GM08714 (cell line): Measurements from ENCODE around the gene MYEF2.

ENCODE experiments used
- H3K4me3 ChIP-seq: fragments of 200-500 bp; sonication (Bioruptor generic); 2 replicates; pipeline ENCODE4 v1.5.1; 2014; ENCODE audit warnings: mild to moderate bottlenecking, low read length, inconsistent platforms
- ZNF274 ChIP-seq: IDR thresholded peaks from 2 replicates; pipeline ENCODE4 v1.6.1; 2012; ENCODE audit warnings: mild to moderate bottlenecking, low read depth, low read length

The MYEF2 gene

DNA sequence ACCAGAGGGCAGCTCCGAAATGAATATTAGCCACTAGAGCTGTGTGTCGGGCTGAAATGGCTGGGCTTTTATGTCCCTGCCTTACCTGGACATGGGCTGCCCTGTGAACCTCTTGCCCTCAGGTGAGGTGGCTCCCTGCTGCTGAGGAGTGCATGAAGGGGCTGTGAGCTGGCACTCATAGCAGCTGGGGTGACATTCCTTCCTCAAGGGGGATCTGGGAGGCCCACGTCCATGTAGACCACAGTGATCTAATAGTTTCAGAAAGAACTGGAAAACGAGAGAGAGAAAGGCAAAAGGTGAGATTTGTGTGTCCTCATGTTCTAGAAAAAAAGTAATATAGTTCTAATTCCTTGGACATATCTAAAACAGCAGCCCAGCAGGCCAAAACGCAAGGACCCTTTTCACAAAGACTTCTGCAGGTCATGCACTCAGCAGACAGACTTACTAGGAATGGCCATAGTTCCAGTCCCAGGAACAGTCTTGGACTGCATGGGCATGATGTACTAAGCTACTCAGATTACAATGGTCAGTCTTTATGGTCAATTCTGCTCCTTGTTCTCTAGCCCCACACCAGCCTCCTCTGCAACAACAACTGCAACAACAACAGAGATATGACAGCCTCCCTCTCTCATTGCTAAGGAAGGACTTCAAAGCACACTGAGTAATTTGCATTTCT lies 68.1 kb downstream of the MYEF2 start:
- no peak overlapping the region for H3K4me3 ChIP-seq
- TF ChIP-seq ZNF274, result no peak

DNA sequence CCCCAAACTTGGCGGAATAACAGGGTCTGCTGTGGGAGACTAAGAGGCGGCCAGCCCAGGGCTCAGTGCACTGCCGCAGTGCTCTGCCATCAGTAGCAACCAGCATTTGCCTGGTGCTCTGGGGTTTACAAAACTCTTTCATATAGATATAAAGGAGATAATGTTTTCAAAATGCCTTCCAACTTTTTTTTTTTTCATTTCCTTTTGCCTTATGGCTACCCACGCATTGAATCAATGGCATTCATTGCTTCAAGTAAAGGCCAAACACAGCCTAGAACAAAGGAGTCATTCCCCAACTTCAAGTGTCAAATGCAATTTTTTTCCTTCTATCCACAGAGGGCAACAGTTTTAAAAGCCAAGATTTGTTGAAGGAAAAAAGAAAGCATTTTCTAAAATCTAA lies 68.9 kb downstream of the MYEF2 start:
- no peak overlapping the region for H3K4me3 ChIP-seq
- no peak for TF ChIP-seq ZNF274

DNA sequence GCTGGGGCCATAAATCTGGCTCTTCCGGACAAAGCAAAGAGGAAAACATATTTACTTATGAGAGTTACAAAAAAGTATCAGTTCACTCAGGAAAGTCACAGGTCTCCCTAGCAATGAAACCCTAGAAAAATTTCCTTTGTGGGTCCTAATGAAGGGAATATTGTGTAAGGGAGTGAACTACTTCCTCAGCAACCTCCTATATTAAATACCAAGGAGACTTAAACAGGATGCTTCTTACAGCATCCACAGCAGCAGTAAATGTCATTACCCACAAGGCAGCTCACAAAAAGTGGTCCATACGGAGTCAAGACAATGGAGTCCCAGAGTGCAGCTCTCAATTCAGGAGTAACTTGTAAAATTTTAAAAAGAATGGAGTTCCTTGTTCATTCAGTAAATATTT lies 72.2 kb downstream of the MYEF2 start:
- no peak for TF ChIP-seq ZNF274
- H3K4me3 ChIP-seq, result no peak overlapping the region

DNA sequence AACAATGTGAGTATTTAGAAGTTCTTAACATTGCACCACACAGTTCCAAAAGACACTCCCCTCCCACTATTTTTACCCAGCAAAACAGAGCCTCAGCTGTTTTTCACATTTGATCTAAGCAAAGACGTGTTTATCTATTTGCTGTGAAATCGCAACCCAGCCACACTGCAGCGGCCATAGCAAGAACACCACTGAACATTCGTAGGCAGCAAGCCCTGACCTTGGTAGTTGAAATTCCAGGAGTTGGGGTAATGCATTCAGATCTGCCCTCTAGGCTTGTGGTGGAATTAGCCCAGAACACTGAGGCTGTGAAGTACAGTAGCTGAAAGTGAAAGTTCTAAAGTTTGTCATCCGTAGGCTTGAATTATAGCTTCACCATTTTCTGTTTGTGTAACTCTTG lies 74.4 kb downstream of the MYEF2 start:
- H3K4me3 ChIP-seq, result no peak overlapping the region
- TF ChIP-seq ZNF274, result no peak

DNA sequence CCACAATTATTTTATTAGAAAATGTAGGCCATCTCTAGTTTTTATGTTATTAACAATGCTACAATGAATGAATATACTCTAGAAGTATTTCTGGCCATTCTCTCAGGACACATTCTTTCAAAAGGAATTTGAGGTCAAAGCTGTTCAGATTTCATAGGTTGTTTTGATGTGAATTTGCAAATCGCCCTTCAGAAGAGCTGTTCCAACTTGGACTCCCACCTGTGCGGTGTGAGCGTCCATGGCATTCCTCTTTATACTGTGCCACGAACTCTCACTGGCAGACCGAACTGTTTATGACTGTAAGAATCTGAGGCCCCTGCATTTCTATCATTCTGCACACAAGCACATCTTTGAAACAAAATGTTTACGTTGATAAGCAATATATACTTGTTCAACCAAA lies 75.9 kb downstream of the MYEF2 start:
- no peak for TF ChIP-seq ZNF274
- H3K4me3 ChIP-seq, result no peak overlapping the region

DNA sequence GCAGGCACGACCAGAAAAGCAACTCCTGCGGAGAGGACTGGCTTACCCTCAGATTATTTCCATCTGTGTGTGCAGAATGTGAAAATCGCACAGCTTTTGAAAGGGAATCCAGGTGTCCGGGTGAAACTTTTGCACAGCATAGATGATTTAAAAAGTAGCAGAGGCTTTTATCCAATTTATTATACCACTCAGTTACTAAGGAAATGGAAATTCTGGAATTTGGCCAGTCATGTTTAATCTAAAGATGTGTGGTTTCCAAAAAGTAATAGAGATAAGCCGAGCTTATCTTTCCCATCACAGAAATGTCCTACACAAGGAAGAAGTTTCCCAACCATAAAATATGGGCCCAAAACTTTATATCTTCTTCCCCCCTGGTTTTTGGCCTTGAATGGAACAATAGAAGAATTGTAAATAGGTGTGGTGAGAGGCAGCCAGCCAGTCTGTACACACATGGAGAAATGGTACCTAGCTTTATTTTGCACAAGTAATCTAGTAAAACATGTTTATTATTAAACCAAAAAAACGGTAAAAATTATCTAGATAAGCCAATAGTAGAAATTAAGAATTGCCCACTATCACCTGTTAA lies 76.6 kb downstream of the MYEF2 start:
- no peak overlapping the region for H3K4me3 ChIP-seq
- TF ChIP-seq ZNF274, result no peak

DNA sequence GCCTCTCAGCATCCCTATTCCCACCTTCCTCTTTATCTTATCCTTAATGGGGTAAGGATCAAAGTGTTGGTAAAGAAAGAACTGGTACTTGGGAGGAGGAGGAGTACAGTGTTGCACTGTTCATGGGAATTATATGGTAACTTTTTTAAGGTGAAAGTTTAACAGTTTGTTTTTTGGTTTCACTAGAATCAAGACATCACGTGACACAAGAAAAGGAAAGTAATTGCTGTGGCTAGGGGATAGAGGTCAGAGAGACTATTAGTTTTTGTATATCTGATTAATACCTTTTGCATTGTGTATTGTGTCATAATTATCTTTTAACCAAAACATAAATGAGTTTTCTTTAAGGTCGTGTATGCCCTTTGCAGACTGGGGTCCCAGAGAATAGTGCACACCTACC lies 80.8 kb downstream of the MYEF2 start:
- H3K4me3 ChIP-seq, result no peak overlapping the region
- TF ChIP-seq ZNF274, result no peak

DNA sequence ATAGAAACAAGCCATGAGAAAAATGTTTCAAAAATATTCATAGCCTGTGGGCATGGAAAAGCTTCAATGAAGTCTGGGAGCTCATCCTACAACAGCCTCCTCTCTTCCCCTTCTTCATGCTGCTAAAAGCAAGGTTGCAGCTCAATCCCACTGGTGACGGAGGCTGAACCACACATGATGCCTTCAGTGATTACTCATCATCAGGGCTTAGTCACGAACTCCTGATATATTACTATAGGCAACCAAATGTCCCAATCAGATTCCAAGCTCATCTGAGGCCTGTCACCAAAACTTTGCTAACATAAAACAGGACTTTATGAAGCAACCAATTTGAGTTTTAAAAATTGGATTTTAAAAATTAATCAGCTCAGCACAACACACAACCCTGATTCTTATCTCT lies 81.3 kb downstream of the MYEF2 start:
- H3K4me3 ChIP-seq, result no peak overlapping the region
- no peak for TF ChIP-seq ZNF274

DNA sequence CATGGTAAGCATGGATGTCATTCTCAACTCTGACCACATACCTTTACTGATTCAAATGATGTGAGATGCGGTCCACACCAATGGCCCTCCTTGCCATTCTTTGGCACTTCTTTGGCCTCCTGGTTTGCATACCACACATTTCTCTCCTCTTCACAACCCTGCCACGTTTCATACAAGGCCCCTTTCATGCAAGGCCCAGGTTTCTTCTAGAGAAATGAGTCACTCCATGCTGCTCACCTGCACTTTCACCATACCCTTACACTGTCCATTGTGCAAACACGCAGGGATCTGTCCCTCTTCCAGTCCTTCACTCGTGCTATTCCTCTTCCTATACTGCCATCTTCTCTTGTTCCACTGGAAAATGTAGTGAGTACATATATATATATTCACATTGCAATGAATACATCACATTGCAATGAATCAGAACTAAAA lies 81.7 kb downstream of the MYEF2 start:
- no peak overlapping the region for H3K4me3 ChIP-seq
- no peak for TF ChIP-seq ZNF274

DNA sequence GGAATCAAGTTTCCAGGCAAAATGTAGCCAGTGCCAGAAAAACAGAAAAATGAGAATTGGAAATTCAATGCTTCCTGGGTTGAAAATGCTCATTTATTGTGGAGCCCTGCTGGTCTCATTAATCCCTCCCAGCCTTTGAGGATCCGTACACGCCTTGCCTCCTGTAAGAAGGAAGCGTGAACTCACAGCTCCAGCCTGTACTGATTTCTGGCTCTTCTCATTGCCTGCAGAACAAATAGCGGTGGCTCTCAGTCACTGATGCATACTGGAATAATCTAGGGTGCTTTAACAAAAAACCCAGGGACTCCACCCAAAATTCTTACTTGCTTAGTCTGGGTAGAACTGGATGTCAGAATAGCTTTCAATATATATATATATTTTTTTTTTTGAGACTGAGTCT lies 86.6 kb downstream of the MYEF2 start:
- no peak for TF ChIP-seq ZNF274
- no peak overlapping the region for H3K4me3 ChIP-seq

DNA sequence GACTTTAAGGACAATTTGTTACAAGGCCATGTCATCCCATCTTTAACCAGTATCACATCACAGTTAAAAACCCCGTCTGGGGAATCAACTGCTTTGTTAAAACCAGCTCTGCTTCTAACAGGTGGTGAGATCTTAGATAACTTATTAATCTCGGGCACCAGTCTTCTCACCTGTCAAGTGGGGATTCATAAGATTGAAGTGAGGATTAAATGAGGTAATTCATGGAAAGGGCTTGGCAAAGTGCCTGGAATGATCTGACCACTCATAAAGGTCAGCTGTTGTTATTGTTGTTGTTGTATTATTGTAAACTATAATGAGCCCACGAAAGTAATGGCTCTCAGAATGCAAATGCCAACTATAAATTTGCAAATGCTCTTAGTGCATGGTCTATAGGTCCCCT lies 87.4 kb downstream of the MYEF2 start:
- no peak overlapping the region for H3K4me3 ChIP-seq
- no peak for TF ChIP-seq ZNF274

DNA sequence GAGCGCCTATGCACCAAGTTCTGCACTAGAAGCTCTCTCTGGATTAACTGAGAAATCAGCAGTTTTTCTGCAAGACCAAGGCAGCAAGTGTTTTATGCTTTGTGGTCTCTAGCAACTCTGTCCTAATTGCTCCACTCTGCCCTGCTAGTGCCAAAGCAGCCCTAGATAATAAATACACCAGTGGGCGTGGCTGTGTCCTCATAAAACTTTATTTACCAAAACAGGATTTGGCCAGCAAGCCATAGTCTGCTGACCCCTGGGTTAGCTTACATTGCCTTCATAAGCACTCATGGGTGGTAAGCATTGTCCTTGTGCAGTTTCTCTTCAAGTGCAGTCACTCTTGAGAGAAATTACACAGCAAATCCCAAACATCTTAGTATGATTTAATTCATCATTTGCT lies 88.0 kb downstream of the MYEF2 start:
- no peak overlapping the region for H3K4me3 ChIP-seq
- TF ChIP-seq ZNF274, result no peak

DNA sequence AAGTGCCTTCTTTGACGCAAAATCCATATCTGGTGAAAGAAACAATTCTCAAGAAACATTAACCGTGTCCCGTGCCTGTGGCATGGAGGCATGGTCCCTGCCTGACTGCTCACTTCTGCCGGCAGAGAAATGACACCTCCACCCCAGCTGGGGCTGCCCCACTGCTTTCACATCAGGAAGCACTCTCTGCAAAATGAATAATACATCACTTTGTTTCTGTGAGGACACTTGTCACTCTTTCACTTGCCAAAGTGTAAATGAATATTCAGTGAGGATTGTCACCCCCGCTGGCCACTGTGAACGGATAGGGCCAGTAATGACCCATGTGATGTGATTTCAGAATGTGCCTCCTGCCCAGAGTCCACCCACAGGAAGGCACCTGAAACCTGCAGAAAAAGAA lies 88.4 kb downstream of the MYEF2 start:
- no peak overlapping the region for H3K4me3 ChIP-seq
- no peak for TF ChIP-seq ZNF274

DNA sequence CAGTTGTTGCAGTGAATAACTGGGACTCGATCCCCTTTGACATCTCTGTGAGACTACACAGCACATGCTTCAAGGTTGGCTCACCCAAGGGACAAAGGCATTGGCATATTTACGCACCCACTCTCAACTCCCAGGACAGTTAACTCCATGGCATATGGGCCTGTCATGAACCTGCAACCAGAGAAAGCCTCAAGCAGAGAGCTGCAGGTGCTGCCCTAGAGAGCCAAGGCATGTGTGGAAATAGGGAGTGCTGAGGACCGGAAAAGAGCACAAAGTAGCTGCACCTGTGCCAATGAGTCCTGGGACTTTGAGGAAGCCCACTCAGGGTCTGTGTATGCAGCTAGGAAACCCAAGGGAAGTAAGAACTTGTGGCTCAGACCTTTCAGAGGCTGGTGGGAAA lies 90.3 kb downstream of the MYEF2 start:
- no peak for TF ChIP-seq ZNF274
- H3K4me3 ChIP-seq, result no peak overlapping the region

DNA sequence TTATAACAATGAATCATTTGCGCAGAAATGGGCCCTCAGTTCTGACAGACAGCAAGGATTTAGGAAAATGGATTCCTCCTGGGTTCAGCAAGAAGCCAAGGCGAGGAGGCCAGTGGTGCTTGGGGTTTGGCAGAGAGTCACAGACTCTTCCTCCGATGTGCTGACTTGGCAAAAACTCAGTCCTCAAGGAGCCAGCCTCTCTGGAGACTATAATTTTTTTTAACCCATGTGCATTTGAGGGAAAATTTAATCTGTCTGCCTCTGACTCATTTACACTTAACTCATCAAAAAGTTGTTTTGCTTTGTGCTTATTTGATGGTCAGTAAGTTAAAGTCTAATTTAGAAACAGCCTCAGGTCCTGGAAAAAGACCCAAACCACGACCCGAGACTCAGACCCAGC lies 91.5 kb downstream of the MYEF2 start:
- H3K4me3 ChIP-seq, result no peak overlapping the region
- TF ChIP-seq ZNF274, result no peak

DNA sequence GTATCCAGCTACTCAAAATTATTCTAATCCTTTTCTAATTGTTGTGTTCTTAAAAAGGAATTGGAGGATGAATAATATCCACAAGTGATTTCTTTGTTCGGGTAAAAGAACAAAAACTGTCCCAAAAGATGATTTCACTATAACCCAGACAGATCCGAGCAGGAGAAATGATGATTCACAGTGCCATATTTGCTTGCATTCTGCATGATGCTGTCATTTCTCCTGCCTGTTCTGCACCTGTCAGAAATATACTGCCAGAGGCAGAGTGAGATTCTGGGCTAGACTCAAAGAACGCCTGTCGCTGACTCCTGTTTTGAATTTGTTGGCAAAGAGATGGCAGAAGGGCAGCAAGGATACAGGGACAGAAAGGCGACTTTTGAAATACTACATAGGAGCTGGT lies 92.0 kb downstream of the MYEF2 start:
- no peak overlapping the region for H3K4me3 ChIP-seq

More for the DNA sequence above, 92.0 kb downstream of the MYEF2 start:
- no peak for TF ChIP-seq ZNF274
